ENCODE data around the gene SRGAP1.

DNA sequence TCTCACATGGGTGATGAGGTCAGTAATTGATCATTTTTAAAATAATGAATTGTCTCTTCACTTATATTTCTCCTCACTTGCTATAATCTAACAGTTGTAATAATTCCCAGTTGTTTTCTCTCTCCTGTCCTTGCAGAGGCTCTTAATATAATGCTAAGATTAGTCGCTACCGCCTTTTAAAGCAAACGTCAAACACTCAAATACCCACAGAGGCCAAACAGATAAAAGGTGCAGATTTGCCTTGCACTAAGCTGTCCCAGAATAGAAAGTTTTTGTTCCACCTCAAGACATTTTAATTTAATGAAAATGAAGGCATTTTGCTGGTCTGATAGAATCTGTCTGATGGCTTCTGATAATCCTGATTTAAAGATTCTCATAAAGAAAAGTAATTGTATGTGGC is 218.6 kb downstream of the SRGAP1 start:
- TF ChIP-seq EP300 (IDR thresholded peaks at IDR 0.05) (no peak), POLR2A (IDR thresholded peaks at IDR 0.05) (no peak)
- TF ChIP-seq, protein P1, sequence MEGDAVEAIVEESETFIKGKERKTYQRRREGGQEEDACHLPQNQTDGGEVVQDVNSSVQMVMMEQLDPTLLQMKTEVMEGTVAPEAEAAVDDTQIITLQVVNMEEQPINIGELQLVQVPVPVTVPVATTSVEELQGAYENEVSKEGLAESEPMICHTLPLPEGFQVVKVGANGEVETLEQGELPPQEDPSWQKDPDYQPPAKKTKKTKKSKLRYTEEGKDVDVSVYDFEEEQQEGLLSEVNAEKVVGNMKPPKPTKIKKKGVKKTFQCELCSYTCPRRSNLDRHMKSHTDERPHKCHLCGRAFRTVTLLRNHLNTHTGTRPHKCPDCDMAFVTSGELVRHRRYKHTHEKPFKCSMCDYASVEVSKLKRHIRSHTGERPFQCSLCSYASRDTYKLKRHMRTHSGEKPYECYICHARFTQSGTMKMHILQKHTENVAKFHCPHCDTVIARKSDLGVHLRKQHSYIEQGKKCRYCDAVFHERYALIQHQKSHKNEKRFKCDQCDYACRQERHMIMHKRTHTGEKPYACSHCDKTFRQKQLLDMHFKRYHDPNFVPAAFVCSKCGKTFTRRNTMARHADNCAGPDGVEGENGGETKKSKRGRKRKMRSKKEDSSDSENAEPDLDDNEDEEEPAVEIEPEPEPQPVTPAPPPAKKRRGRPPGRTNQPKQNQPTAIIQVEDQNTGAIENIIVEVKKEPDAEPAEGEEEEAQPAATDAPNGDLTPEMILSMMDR (IDR thresholded peaks at IDR 0.05) = no peak
